RWPE1 (cell line): ENCODE data around the gene KAZN.

ENCODE experiments used
- CTCF ChIA-PET: fragments of 350-600 bp; sonication (Branson Sonifier 250); formaldehyde crosslinking; extraction: SDS; loops from one replicate; lab custom pipeline; 2021; lab: Yijun Ruan, JAX
- POLR2A ChIA-PET: fragments of 400-600 bp; formaldehyde crosslinking; extraction: SDS; loops from one replicate; lab custom pipeline; 2020; ENCODE audit warnings: antibody characterized with exemption; ENCODE audit not compliant: low non-redundant PET; lab: Yijun Ruan, JAX
- DNase-seq: peaks from one replicate; pipeline ENCODE4 v3.0.0; 2012; ENCODE audit warnings: low spot score
- H3K27ac ChIP-seq: fragments of 450-650 bp; 2 replicates; pipeline ENCODE4 v1.5.1; 2017
- TF ChIP-seq, protein P1 (sequence below): fragments of 450-650 bp; conservative IDR thresholded peaks from 2 replicates; pipeline ENCODE4 v1.5.1; 2017; ENCODE audit warnings: low read depth, mild to moderate bottlenecking

The KAZN gene

DNA sequence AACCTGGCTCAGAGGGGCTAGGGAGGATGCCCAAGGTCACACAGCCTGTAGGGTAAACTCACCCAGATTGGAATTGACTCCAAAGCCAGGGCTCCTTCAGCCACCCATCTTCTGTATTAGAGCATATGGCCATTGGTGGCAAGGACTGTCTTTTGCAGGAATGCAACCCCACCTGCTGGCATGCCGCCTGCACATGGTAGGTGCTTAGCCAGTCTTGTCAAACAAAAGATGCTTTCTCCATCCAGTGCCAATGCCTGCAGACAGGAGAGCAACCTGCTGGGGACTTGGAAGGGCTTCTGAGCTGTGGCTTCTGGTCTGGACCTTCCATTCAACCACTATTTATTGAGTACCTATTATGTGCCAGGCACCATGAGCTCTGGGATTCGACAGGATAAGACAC is 459.8 kb downstream of the KAZN start:
- TF ChIP-seq, protein P1, sequence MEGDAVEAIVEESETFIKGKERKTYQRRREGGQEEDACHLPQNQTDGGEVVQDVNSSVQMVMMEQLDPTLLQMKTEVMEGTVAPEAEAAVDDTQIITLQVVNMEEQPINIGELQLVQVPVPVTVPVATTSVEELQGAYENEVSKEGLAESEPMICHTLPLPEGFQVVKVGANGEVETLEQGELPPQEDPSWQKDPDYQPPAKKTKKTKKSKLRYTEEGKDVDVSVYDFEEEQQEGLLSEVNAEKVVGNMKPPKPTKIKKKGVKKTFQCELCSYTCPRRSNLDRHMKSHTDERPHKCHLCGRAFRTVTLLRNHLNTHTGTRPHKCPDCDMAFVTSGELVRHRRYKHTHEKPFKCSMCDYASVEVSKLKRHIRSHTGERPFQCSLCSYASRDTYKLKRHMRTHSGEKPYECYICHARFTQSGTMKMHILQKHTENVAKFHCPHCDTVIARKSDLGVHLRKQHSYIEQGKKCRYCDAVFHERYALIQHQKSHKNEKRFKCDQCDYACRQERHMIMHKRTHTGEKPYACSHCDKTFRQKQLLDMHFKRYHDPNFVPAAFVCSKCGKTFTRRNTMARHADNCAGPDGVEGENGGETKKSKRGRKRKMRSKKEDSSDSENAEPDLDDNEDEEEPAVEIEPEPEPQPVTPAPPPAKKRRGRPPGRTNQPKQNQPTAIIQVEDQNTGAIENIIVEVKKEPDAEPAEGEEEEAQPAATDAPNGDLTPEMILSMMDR: no peak
- DNase-seq: no peak
- H3K27ac ChIP-seq: no peak overlapping the region
- CTCF ChIA-PET: interaction anchor here (0.7 to 1.0 kb wide), 2 partner anchors 11 to 369 kb away, joined by 3 to 4 read pairs; no protein-coding TSS in a partner anchor
- POLR2A ChIA-PET: no interaction called here

DNA sequence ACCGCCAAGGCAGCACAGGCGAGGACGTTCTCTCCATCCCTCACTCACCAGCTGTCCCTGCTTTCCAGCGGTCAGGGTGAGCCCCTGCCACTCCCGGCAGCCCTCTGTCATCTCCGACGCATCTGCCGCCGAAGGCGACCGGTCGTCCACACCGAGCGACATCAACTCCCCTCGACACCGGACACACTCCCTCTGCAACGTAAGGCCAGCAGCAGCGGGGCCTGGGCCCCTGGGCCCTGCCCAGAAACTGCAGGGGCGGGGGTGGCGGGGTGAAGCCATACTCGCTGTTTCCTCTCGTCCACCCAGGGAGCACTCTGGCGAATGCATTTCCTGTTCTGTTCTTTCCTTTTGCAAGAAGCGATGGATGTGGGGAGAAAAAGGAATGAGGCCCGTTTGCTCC is 461.6 kb downstream of the KAZN start:
- POLR2A ChIA-PET: no interaction called here
- no peak for DNase-seq
- H3K27ac ChIP-seq: no peak overlapping the region
- CTCF ChIA-PET: interaction anchor here (0.6 kb wide), 2 partner anchors 81 to 420 kb away, joined by 3 read pairs; no protein-coding TSS in a partner anchor
- TF ChIP-seq, protein P1: no peak

- no peak for DNase-seq
- H3K27ac ChIP-seq: no peak overlapping the region
- TF ChIP-seq, protein P1: 0 out of 2 replicates have a peak, but pooled peaks have one; percentile 9
- ChIA-PET POLR2A (no interaction called here), CTCF (interaction anchor here (0.6 to 1.2 kb wide), 3 partner anchors 16 to 37 kb away, joined by 3 to 4 read pairs (median 3); no protein-coding TSS in a partner anchor)
Observed at GRCh38 chr1:15062479-15063099, 464.1 kb downstream of the KAZN start.

GRCh38 chr1:15063346-15063745 is 464.9 kb downstream of the KAZN start:
- POLR2A ChIA-PET: no interaction called here
- TF ChIP-seq, protein P1: no peak
- DNase-seq: no peak
- CTCF ChIA-PET: interaction anchor here (1.2 kb wide), 1 partner anchor 17 kb away, joined by 4 read pairs; no protein-coding TSS in a partner anchor
- no peak overlapping the region for H3K27ac ChIP-seq

DNA sequence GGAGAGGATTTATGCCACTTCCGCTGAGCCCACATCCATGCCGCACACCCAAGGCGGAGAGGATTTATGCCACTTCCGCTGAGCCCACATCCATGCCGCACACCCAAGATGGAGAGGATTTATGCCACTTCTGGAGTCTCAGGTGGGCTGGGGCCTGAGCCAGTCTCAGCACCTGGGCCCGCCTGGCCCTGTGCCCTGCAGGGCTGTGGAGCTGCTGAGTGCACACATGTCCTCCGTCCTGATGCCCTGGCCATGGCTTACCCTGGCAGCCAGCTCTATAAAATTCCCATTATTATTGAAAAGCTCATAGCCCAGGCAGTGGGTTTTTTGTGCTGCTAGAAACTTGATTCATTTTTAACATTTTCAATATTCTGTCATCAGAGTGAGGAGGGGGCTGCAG is 465.3 kb downstream of the KAZN start:
- no peak for DNase-seq

DNA sequence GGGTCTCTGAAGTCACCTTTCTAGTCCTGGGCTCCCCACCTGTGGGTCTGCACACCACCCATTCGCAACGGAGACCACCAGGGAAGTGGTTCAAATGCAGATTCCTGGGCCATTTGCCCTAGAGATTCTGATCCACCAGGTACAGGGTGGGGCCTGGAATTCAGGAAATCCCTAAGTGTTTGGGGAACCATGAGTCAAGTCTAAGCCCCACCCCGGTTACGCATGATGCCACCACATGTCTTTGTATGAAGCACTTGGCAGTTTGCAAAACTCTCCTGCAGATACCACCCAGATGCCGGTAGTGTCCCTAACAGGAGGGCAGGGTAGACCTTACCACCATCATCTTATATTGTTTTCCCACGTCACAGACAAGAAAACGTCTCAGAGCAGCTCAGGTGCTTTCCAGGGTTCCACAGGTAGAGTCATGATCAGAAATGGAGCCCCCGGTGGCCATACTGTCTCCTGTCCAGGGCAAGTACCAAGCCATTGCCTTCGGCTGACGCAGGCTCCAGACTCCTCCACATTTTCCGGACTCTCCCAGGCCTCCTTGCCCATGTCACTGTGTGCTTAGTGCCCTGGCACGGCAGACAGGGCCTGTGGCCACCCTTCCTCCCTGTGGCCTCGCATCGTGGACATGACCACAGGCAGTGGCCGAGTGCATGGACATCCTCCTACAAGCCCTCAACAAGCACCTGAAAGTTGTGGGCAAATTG is 465.9 kb downstream of the KAZN start:
- ChIA-PET POLR2A (no interaction called here), CTCF (interaction anchor here (0.6 to 0.8 kb wide), 3 partner anchors 17 to 621 kb away, joined by 3 to 7 read pairs (median 4); no protein-coding TSS in a partner anchor)
- H3K27ac ChIP-seq: no peak overlapping the region
- TF ChIP-seq, protein P1: 0 out of 2 replicates have a peak, but pooled peaks have one; percentile 15
- DNase-seq: peak; percentile 61

More for the DNA sequence above, 465.3 kb downstream of the KAZN start:
- TF ChIP-seq, protein P1: no peak
- ChIA-PET CTCF (interaction anchor here (0.6 to 0.8 kb wide), 2 partner anchors 17 to 36 kb away, joined by 3 to 7 read pairs; no protein-coding TSS in a partner anchor), POLR2A (no interaction called here)
- H3K27ac ChIP-seq: no peak overlapping the region
